SJSA1 (cell line): ENCODE data around the gene ZNF423. TPM values are rescaled to one million over a fixed set of nuclear protein-coding genes. Genes with fewer than 3 reads are reported as not detected.

ENCODE experiments used
- DNase-seq, 2 experiments: peaks; one replicate each; pipeline ENCODE4 v3.0.0-alpha.2; 2015 to 2020; ENCODE audit warnings: low spot score in 2 of 2, low read depth in 1 of 2
- H3K27ac ChIP-seq: fragments of 250-450 bp; sonication (Bioruptor Pico); 2 replicates; pipeline ENCODE4 v1.5.1; 2020; ENCODE audit warnings: mild to moderate bottlenecking, moderate library complexity
- H3K27me3 ChIP-seq: fragments of 250-450 bp; sonication (Bioruptor Pico); replicated peaks from 2 replicates; pipeline ENCODE4 v1.5.1; 2020; ENCODE audit warnings: mild to moderate bottlenecking, moderate library complexity
- H3K36me3 ChIP-seq: fragments of 250-450 bp; sonication (Bioruptor Pico); 2 replicates; pipeline ENCODE4 v1.5.1; 2020; ENCODE audit warnings: mild to moderate bottlenecking
- H3K4me1 ChIP-seq: fragments of 250-450 bp; sonication (Bioruptor Pico); replicated peaks from 2 replicates; pipeline ENCODE4 v1.6.1; 2021; ENCODE audit warnings: mild to moderate bottlenecking
- H3K4me3 ChIP-seq: fragments of 250-450 bp; sonication (Bioruptor Pico); 2 replicates; pipeline ENCODE4 v1.5.1; 2020; ENCODE audit warnings: mild to moderate bottlenecking
- H3K9me3 ChIP-seq: fragments of 250-450 bp; sonication (Bioruptor Pico); replicated peaks from 2 replicates; pipeline ENCODE4 v1.5.1; 2020; ENCODE audit warnings: mild to moderate bottlenecking
- total RNA-seq: library from RNA; depleted of rRNA; stranded (reverse); fragments of >200 nt; shearing (Covaris generic); gene quantifications from 2 replicates; pipeline ENCODE4 v1.2.3, GENCODE V29; 2014; rRNA removed

ZNF423 gene
- 3.0 and 5.4 TPM in 2 replicates for total RNA-seq

DNA sequence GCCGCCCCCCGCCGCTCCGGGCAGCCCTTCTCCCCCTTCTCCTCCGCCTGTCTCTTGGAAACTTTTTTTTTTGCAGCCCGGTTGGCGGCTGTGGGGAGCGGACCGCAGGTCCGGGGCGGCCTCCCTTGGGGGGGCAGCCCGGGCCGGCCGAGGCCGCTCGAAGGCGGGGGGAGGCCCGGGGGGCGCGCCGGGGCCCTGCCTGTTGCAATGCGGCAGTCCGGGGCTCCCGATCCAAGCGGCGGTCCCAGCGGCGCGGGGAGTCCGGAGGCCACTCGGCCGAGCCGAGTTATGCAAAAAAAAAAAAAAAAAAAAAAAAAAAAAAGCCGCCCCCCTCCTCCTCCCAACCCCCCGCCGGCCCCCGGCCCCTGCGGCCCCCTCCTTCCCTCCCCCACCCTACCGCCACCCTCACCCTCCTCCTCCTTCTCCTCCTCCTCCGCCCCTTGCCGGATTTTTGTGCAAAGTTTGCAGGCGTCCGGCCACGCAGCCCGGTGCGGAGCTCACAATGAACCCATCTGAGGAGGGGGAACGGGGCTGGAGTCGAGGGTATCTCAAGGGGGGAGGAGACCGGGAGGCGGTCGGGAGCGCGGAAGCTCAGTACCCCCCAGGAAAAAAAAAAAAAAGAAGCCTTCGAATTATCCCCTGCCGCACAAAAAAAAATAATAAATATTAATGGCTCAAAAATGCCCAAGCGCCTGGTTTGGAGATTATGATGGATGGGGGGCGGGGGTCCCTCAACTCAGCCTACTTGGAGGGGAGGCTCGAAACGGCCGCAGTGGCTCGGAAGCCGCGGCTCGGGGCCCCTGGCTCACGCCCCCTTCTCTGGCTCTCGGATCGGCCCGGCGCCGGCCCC is at the start of gene ZNF423:
ZNF423 (minus strand) TSS at position 291 of the 850 bp plus-strand sequence. CDS start 338 bp downstream, outside the sequence.
- H3K9me3 ChIP-seq = 0 out of 2 replicates have a peak, but pooled peaks cover 2% of the 10 kb centered on the region
- peaks cover 44% of the 10 kb centered on the region for H3K4me1 ChIP-seq
- peaks cover 30% of the 10 kb centered on the region for H3K27me3 ChIP-seq
- peak within 1 kb of the TSS; percentile 80 for H3K27ac ChIP-seq
- DNase-seq = peak in 1 of 2 experiments; percentile 29
- no peaks in the 10 kb centered on the region; the same call in none of the 2 replicates for H3K36me3 ChIP-seq
- peak within 1 kb of the TSS; percentile 86 for H3K4me3 ChIP-seq

DNA sequence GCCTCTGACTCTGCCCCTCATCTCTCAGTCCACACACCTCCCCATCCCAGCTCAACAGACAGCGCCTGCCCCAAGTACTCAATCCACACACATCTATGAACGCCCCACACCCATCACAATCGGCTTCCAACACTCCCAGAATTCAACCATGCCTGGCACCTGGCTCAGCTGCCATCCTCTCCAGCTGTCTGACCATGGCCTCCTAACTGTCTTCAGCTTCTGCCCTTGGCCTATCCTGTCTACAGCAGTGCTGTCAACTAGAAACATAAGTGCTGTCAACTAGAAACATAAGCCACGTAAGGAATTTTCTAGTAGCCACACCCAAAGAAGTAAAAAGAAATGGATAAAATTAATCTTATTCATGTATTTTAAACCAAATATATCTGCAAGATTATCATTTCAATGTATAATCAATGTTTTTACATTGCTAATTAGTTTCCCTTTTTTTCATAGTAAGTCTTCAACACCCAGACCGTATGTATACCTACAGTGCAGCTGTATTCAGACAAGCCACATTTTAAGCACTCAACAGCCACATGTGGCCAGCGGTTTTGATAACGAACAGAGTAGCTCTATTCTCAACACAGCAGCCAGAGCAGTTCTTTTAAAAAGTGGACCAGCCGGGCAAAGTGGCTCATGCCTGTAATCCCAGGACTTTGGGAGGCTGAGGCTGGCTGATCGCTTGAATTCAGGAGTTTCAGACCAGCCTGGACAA is 48.6 kb upstream of the ZNF423 start:
- no peak overlapping the region for H3K27ac ChIP-seq
- H3K36me3 ChIP-seq = no peaks in the 10 kb centered on the region

DNA sequence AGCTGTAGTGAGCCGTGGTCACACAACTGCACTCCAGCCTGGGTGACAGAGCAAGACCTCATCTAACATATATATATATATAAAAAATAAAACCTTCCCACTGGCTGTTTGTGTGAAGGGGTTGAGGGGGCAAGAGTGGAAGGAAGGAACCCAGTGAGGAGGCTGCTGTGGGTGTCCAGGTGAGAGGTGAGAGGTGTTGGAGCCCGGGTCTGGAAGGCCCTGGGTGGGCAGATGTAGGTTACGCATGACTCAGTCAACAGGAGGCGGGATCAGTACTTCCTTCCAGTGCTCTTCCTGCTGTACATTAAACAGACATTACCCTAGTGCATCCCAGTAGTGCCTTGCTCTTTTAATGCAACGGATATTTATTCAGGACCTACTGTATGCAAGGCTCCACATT is 47.0 kb upstream of the ZNF423 start:
- peaks cover 4% of the 10 kb centered on the region for H3K27me3 ChIP-seq
- no peak for DNase-seq
- no peaks in the 10 kb centered on the region for H3K36me3 ChIP-seq
- H3K27ac ChIP-seq = no peak overlapping the region
- H3K9me3 ChIP-seq = no peaks in the 10 kb centered on the region
- H3K4me3 ChIP-seq = no peak overlapping the region
- H3K4me1 ChIP-seq = no peaks in the 10 kb centered on the region

More for the DNA sequence above, 48.6 kb upstream of the ZNF423 start:
- no peaks in the 10 kb centered on the region for H3K4me1 ChIP-seq
- no peaks in the 10 kb centered on the region for H3K9me3 ChIP-seq
- peaks cover 4% of the 10 kb centered on the region for H3K27me3 ChIP-seq
- no peak overlapping the region for H3K4me3 ChIP-seq
- no peak for DNase-seq

DNA sequence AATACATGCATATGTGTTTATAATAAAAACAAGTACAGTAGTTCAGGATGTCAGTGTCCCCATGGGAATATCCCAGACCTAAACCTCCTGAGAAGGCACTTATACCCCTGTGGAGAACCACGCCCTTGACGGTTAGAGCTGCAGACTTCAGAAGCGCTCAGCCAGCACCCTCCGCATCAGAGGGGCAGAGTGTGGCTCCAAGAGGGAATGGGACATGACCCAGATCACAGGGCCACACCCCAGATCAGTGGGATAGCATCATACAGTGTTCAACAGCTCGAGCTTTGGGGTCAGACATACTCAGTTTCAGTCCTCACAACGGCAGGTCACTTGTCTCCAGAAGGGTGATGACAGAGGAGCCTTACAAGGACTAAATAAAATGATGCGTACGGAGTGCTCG is 45.8 kb upstream of the ZNF423 start:
- no peak for DNase-seq
- Histone ChIP-seq H3K4me1 (no peaks in the 10 kb centered on the region), H3K27me3 (peaks cover 4% of the 10 kb centered on the region), H3K4me3 (no peak overlapping the region), H3K9me3 (no peaks in the 10 kb centered on the region), H3K27ac (no peak overlapping the region), H3K36me3 (no peaks in the 10 kb centered on the region)

DNA sequence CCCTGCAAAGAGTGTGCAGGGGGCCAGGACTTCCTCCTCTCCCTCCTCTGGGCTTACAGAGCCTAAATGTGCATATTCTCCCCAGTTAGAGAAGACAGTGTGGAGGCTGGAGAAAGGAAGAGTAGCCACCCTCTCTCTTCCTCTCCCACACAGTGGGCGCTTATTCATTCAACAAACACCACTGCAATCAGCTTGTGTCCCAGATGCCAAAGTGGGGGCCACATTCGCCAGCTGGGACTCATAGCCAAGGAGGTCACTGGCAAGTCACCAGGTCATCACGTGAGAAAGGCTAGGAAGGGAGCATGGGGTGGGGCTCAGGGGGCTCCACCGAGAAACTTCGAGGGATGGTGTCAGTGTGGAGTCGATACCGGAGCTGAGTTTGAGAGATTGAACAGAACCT is 45.0 kb upstream of the ZNF423 start:
- peaks cover 4% of the 10 kb centered on the region for H3K27me3 ChIP-seq
- H3K9me3 ChIP-seq = no peaks in the 10 kb centered on the region
- no peak overlapping the region for H3K27ac ChIP-seq
- H3K36me3 ChIP-seq = no peaks in the 10 kb centered on the region
- no peak for DNase-seq
- no peak overlapping the region for H3K4me3 ChIP-seq
- no peaks in the 10 kb centered on the region for H3K4me1 ChIP-seq

DNA sequence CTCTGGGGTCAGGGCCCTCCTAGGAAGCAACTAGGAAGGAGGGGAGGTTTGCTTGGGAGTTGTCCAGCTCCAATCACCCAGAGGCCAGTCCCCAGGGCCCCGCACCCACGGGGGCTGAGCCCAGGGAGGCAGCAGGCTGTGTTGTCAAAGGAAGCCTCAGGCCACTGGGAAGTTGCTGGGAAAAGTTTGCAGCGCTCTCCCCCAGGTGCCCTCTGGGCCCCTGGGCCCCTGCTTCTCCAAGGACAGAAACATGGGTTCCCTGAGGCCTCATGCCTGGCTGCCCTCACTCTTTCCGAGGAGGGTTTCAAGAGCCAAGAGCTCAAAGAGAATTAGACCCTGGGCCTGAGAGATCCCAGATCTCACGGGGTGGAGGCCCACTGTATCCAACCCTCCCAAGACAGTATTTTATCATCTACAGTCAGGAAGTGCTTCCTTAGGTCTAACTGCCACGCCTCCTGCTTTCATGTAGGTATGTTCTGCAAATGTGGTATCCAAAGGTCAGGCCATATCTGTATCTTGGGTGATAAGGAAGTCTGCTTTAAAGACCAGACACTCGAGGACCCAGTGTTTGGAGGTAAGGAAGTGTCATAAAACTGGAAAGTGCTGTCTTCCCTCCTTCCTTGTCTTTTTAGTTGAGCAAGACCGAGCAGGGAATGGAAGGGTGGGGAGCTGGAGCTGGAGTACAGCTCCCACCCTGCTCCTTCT is 44.2 kb upstream of the ZNF423 start:
- no peak overlapping the region for H3K27ac ChIP-seq
- no peaks in the 10 kb centered on the region for H3K27me3 ChIP-seq
- no peaks in the 10 kb centered on the region for H3K36me3 ChIP-seq
- H3K9me3 ChIP-seq = no peaks in the 10 kb centered on the region
- DNase-seq = no peak
- no peak overlapping the region for H3K4me3 ChIP-seq
- H3K4me1 ChIP-seq = no peaks in the 10 kb centered on the region

DNA sequence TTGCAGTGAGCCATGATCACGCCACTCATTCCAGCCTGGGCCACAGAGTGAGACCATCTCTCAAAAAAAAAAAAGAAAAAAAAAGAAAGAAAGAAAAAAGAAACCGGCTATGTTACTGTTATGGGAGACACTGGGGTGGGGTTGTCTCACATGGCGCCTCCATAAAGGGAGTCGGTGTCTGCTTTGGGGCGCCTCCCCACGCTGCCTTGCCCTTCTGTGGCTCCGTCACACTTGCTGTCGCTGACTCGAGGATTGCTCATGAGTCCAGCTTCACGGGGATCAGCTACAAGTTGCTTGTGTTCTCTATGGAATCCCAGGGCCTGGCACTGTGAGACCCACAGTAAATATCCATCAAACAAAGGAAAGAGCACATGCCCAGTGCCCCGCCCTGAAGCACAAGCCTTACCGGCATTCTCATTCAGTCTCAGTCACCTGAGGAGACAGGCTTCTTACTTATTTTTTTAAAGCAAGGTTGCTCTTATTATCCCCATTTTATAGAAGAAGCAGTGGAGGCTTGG is 40.6 kb upstream of the ZNF423 start:
- H3K9me3 ChIP-seq = no peaks in the 10 kb centered on the region
- no peaks in the 10 kb centered on the region for H3K4me1 ChIP-seq
- no peak overlapping the region for H3K4me3 ChIP-seq
- no peak for DNase-seq
- H3K36me3 ChIP-seq = no peaks in the 10 kb centered on the region
- H3K27me3 ChIP-seq = 0 out of 2 replicates have a peak, but pooled peaks cover 4% of the 10 kb centered on the region
- H3K27ac ChIP-seq = no peak overlapping the region

DNA sequence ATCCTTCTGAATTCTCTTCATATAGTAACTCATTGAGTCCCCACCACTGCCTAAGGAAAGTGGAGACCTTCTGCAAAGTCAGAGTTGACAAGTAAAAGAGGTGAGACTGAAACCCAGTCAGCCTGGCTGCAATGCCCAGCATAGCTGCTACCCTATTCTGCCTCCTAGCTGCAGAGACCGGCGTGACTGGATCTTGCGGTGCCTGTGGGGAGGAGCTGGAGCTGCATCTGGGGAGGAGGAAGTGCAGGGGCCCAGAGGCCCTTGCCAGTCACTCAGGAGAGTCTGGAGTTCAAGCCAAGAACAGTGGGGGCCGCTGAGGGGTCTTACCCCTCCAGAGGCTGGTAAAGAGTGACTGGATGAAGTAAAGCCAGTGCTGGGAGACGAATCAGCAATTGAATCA is 35.0 kb upstream of the ZNF423 start:
- Histone ChIP-seq H3K36me3 (no peaks in the 10 kb centered on the region), H3K27ac (no peak overlapping the region), H3K9me3 (no peaks in the 10 kb centered on the region), H3K27me3 (0 out of 2 replicates have a peak, but pooled peaks cover 4% of the 10 kb centered on the region), H3K4me1 (no peaks in the 10 kb centered on the region), H3K4me3 (no peak overlapping the region)
- no peak for DNase-seq

DNA sequence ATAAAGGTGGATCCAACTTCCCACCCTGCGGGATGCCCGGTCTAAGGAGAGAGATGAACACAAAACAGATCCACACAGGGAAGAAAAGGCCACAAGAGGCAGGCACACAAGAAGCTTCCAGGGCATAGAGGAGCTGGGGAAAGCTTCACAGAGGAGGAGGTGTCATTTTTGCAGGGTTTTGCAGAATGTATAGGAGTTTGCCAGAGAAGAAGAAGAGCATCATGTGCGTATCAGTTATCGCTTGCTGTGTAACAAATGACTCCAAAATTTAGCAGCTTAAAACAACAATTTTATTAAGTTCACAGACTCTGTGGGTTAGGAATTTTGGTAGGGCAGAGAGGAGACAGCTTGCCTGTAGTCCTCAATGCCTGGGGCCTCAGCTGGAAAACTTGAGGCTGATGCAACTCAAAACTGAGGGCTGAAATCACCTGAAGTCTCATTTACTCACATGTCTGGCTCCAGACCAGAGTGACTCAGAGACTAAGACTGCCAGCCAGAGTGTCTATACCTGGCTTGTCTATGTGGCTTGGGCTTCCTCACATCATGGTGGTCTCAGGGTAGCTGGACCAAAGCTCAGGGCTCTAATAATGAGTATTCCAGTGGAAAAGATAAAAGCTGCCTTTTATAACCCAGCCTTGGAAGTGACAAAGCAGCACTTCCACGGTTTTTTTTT is 33.9 kb upstream of the ZNF423 start:
- DNase-seq = no peak
- no peak overlapping the region for H3K4me3 ChIP-seq
- 0 out of 2 replicates have a peak, but pooled peaks cover 4% of the 10 kb centered on the region for H3K27me3 ChIP-seq

DNA sequence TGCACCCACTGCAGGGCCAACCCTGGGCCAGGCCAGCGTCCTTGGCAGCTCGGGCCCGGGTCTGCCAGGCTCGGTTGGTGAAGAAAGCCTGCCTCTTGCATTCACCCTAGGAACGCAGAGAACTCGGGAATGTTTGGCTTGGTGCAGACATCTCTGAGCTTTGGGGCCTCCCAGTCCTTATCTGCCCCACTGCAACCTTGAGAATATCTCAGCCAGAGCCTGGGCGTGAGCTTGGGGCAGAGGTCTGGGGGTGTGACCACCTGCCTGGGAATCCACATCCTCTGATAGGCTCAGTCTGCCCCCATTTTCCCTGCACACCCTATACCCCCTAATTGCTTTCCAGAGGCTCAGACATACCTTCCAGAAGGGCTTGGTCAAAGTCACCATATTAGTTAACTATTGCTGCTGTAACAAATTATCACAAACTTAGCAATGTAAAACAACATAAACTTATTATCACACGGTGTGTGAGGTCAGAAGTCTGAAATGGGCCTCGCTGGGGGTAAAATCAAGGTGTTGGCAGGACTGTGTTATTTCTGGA is 30.7 kb upstream of the ZNF423 start:
- Histone ChIP-seq H3K27me3 (no peaks in the 10 kb centered on the region), H3K9me3 (no peaks in the 10 kb centered on the region)
- DNase-seq = no peak

More for the DNA sequence above, 33.9 kb upstream of the ZNF423 start:
- Histone ChIP-seq H3K36me3 (no peaks in the 10 kb centered on the region), H3K9me3 (no peaks in the 10 kb centered on the region), H3K4me1 (no peaks in the 10 kb centered on the region), H3K27ac (no peak overlapping the region)

DNA sequence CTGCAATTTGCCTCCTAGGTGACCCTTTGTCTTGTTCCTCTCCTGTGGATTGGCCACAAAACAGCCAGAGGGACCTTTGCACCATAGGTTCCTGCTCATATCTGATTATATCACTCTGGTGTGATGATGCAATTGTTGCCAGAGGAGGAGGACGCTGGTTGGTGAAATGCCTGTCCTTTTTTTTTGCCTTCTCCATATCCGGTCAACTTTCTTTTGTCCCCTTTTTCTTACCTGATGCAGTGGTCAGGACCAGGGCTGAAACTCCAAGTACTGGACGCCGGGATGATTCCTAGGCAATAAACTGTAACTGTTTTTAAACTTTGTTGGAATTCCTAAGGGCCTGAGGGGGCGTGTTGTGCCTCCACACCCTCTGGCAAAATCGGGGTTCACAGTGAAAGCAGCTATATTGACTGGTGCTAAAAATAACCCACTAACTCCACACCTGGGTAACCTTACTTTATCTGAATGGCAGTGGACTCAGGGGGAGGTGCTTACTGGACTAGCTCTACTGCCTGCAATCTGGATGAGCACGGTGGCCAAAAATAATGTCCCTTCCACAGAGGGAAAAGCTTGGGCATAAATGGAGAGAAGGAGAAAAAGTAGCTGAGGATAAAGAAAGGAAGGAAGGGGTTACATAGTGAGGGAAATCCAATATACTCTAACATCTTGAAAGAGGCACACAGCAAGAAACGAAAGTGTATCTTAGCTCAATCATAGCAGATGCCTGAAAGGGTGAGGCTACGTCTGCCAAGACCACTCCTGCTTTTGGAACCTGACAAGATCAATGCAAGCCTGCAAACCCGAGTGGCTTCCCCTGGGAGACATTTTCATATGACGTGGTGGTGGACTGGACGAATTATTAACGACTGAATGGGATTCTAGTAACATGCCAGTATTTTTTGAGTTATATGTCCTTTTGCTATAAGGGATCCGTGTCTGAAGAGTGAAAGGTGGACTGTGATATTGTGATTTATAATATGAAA is 28.4 kb upstream of the ZNF423 start:
- H3K9me3 ChIP-seq = no peaks in the 10 kb centered on the region
- peaks cover 11% of the 10 kb centered on the region for H3K4me1 ChIP-seq
- H3K4me3 ChIP-seq = no peak overlapping the region
- DNase-seq = no peak
- H3K36me3 ChIP-seq = no peaks in the 10 kb centered on the region
- no peak overlapping the region for H3K27ac ChIP-seq
- H3K27me3 ChIP-seq = no peaks in the 10 kb centered on the region

More for the DNA sequence above, 30.7 kb upstream of the ZNF423 start:
- H3K4me3 ChIP-seq = no peak overlapping the region
- no peak overlapping the region for H3K27ac ChIP-seq
- no peaks in the 10 kb centered on the region for H3K36me3 ChIP-seq
- peaks cover 11% of the 10 kb centered on the region for H3K4me1 ChIP-seq
